ENCODE measurements around the gene PIEZO2.

Gene PIEZO2

GRCh38 chr18:11165138-11165537 lies 15.8 kb upstream of the PIEZO2 start:
- TF ChIP-seq REST (IDR thresholded peaks at IDR 0.05; ENCODE audit: insufficient replicate concordance, low read depth) (no peak), CTCF (IDR thresholded peaks at IDR 0.05; ENCODE audit: insufficient read depth, low read length) (no peak), SPI1 (IDR thresholded peaks at IDR 0.05; ENCODE audit: borderline replicate concordance, low read depth) (no peak), POLR2AphosphoS5 (IDR thresholded peaks at IDR 0.05; ENCODE audit: low read depth) (no peak), GABPA (IDR thresholded peaks at IDR 0.05; ENCODE audit: low read depth) (no peak)
- DNase-seq (ENCODE audit: low read depth in 1 of 2, low spot score in 1 of 2): no peak
- Histone ChIP-seq H3K27ac (replicated peaks) (no peak overlapping the region), H3K4me3 (replicated peaks; ENCODE audit: insufficient read depth, low read length) (no peak overlapping the region), H3K27me3 (ENCODE audit: insufficient read depth, poor library complexity, severe bottlenecking) (peaks cover 2% of the 10 kb centered on the region)

GRCh38 chr18:11163665-11164064 lies 14.3 kb upstream of the PIEZO2 start:
- TF ChIP-seq CTCF (IDR thresholded peaks at IDR 0.05; ENCODE audit: insufficient read depth, low read length): peak; percentile 75
- TF ChIP-seq POLR2AphosphoS5 (IDR thresholded peaks at IDR 0.05; ENCODE audit: low read depth): no peak
- TF ChIP-seq SPI1 (IDR thresholded peaks at IDR 0.05; ENCODE audit: borderline replicate concordance, low read depth): peak; percentile 52; the same call in 1 of the 2 replicates

GRCh38 chr18:11162889-11163288 lies 13.5 kb upstream of the PIEZO2 start:
- no peak overlapping the region for H3K4me3 ChIP-seq (replicated peaks; ENCODE audit: insufficient read depth, low read length)
- no peak overlapping the region for H3K27ac ChIP-seq (replicated peaks)
- DNase-seq (ENCODE audit: low read depth in 1 of 2, low spot score in 1 of 2): no peak
- TF ChIP-seq POLR2AphosphoS5 (IDR thresholded peaks at IDR 0.05; ENCODE audit: low read depth) (no peak), REST (IDR thresholded peaks at IDR 0.05; ENCODE audit: insufficient replicate concordance, low read depth) (no peak), SPI1 (IDR thresholded peaks at IDR 0.05; ENCODE audit: borderline replicate concordance, low read depth) (no peak), CTCF (IDR thresholded peaks at IDR 0.05; ENCODE audit: insufficient read depth, low read length) (no peak), GABPA (IDR thresholded peaks at IDR 0.05; ENCODE audit: low read depth) (no peak)
- peaks cover 2% of the 10 kb centered on the region for H3K27me3 ChIP-seq (ENCODE audit: insufficient read depth, poor library complexity, severe bottlenecking)

More at GRCh38 chr18:11163665-11164064, 14.3 kb upstream of the PIEZO2 start:
- Histone ChIP-seq H3K27me3 (ENCODE audit: insufficient read depth, poor library complexity, severe bottlenecking) (peaks cover 2% of the 10 kb centered on the region), H3K4me3 (replicated peaks; ENCODE audit: insufficient read depth, low read length) (no peak overlapping the region), H3K27ac (replicated peaks) (no peak overlapping the region)
- peak in 1 of 2 experiments; percentile 26 for DNase-seq (ENCODE audit: low read depth in 1 of 2, low spot score in 1 of 2)

GRCh38 chr18:11162462-11162861 lies 13.1 kb upstream of the PIEZO2 start:
- TF ChIP-seq GABPA (IDR thresholded peaks at IDR 0.05; ENCODE audit: low read depth) (no peak), REST (IDR thresholded peaks at IDR 0.05; ENCODE audit: insufficient replicate concordance, low read depth) (no peak), POLR2AphosphoS5 (IDR thresholded peaks at IDR 0.05; ENCODE audit: low read depth) (no peak), CTCF (IDR thresholded peaks at IDR 0.05; ENCODE audit: insufficient read depth, low read length) (no peak), SPI1 (IDR thresholded peaks at IDR 0.05; ENCODE audit: borderline replicate concordance, low read depth) (no peak)
- peaks cover 2% of the 10 kb centered on the region for H3K27me3 ChIP-seq (ENCODE audit: insufficient read depth, poor library complexity, severe bottlenecking)
- DNase-seq (ENCODE audit: low read depth in 1 of 2, low spot score in 1 of 2): no peak

More at GRCh38 chr18:11162462-11162861, 13.1 kb upstream of the PIEZO2 start:
- Histone ChIP-seq H3K4me3 (replicated peaks; ENCODE audit: insufficient read depth, low read length) (no peak overlapping the region), H3K27ac (replicated peaks) (no peak overlapping the region)
